Measurements from ENCODE around the gene ABHD12. TPM values are rescaled to one million over a fixed set of nuclear protein-coding genes. Genes with fewer than 3 reads are reported as not detected.

Gene ABHD12
- total RNA-seq, 2 donors from 2014 or later = 42.4 to 76.1 TPM

GRCh38 chr20:25258828-25259227 lies 131.8 kb downstream of the ABHD12 start:
- intact Hi-C loops (cut with DNase I, micrococcal nuclease) = no loop called here
- DNase-seq (peak in 1 of 2 donors; percentile 20), ATAC-seq (no peak)

GRCh38 chr20:25258476-25258805 lies 132.2 kb downstream of the ABHD12 start:
- ATAC-seq = no peak
- DNase-seq = peak in 1 of 2 donors; percentile 26
- intact Hi-C loops (cut with DNase I, micrococcal nuclease) = no loop called here

- intact Hi-C loops (cut with DNase I, micrococcal nuclease) = no loop called here
- ATAC-seq (peak; percentile 38), DNase-seq (peak in 1 of 2 donors; percentile 33)
Observed at GRCh38 chr20:25257756-25258475, 132.7 kb downstream of the ABHD12 start.

- intact Hi-C loops (cut with DNase I, micrococcal nuclease) = no loop called here
- ATAC-seq = no peak
- no peak for DNase-seq
Observed at GRCh38 chr20:25257130-25257529, 133.5 kb downstream of the ABHD12 start.

- no peak for ATAC-seq
- peak in 1 of 2 donors; percentile 20 for DNase-seq
- intact Hi-C loops (cut with DNase I, micrococcal nuclease) = no loop called here
Observed at GRCh38 chr20:25256226-25256859, 134.3 kb downstream of the ABHD12 start.

- ATAC-seq (peak; percentile 66), DNase-seq (peak; percentile 53 to 86)
- intact Hi-C loops (cut with DNase I, micrococcal nuclease) = no loop called here
Observed at GRCh38 chr20:25254986-25255680, 135.5 kb downstream of the ABHD12 start.

GRCh38 chr20:25254571-25254970 lies 136.1 kb downstream of the ABHD12 start:
- ATAC-seq (no peak), DNase-seq (no peak)
- intact Hi-C loops (cut with DNase I, micrococcal nuclease) = no loop called here

- DNase-seq (peak in 1 of 2 donors; percentile 19), ATAC-seq (no peak)
- intact Hi-C loops (cut with DNase I, micrococcal nuclease) = no loop called here
Observed at GRCh38 chr20:25253606-25254275, 136.9 kb downstream of the ABHD12 start.

- intact Hi-C loops (cut with DNase I, micrococcal nuclease) = no loop called here
- ATAC-seq = peak; percentile 65
- peak in 1 of 2 donors; percentile 63 for DNase-seq
Observed at GRCh38 chr20:25252686-25253421, 137.8 kb downstream of the ABHD12 start.

- ATAC-seq = peak; percentile 12
- intact Hi-C loops (cut with DNase I, micrococcal nuclease) = no loop called here
- peak in 1 of 2 donors; percentile 38 for DNase-seq
Observed at GRCh38 chr20:25252230-25252651, 138.4 kb downstream of the ABHD12 start.

- no peak for ATAC-seq
- intact Hi-C loops (cut with DNase I, micrococcal nuclease) = no loop called here
- DNase-seq = peak in 1 of 2 donors; percentile 25
Observed at GRCh38 chr20:25251558-25251957, 139.1 kb downstream of the ABHD12 start.

GRCh38 chr20:25251019-25251418 lies 139.6 kb downstream of the ABHD12 start:
- intact Hi-C loops (cut with DNase I, micrococcal nuclease) = no loop called here
- no peak for ATAC-seq
- DNase-seq = no peak

- ATAC-seq (no peak), DNase-seq (peak in 1 of 2 donors; percentile 31)
- intact Hi-C loops (cut with DNase I, micrococcal nuclease) = no loop called here
Observed at GRCh38 chr20:25250508-25250907, 140.1 kb downstream of the ABHD12 start.

Other genes starting within 250 kb of the ABHD12 start
- 100 to 1,000 TPM; 135 to 157 TPM for gene ENTPD6, start 195.1 kb downstream of the ABHD12 start, total RNA-seq
- 100 to 1,000 TPM; 275 to 329 TPM for gene PYGB, start 142.8 kb downstream of the ABHD12 start, total RNA-seq
- gene GINS1, start 16.8 kb upstream of the ABHD12 start, total RNA-seq = 1 to 10 TPM; 2.7 to 5.0 TPM
- gene NINL, start 194.7 kb upstream of the ABHD12 start, total RNA-seq = 1 to 10 TPM; 5.0 to 5.2 TPM
- 1 to 10 TPM; 2.7 to 3.7 TPM for gene NANP, start 233.2 kb upstream of the ABHD12 start, total RNA-seq

Measured in left colon (tissue), 2 donors.